Left ventricle myocardium inferior (tissue), 1 donor: ENCODE data around the gene THAP2. TPM values are rescaled to one million over a fixed set of nuclear protein-coding genes. Genes with fewer than 3 reads are reported as not detected.

Experiments used
- DNase-seq: peaks from one replicate; pipeline ENCODE4 v3.0.0-alpha.2; 2020
- H3K27ac ChIP-seq: fragments of 200-600 bp; replicated peaks from 2 replicates; pipeline ENCODE4 v1.8.0; 2021
- H3K27me3 ChIP-seq: fragments of 200-600 bp; 2 replicates; pipeline ENCODE4 v1.8.0; 2021; ENCODE audit warnings: low read depth
- H3K36me3 ChIP-seq: fragments of 200-600 bp; 2 replicates; pipeline ENCODE4 v1.8.0; 2021
- H3K4me1 ChIP-seq: fragments of 200-600 bp; 2 replicates; pipeline ENCODE4 v1.8.0; 2021
- H3K4me3 ChIP-seq: fragments of 200-600 bp; 2 replicates; pipeline ENCODE4 v1.8.0; 2021; ENCODE audit warnings: mild to moderate bottlenecking, moderate library complexity
- H3K9me3 ChIP-seq: fragments of 200-600 bp; replicated peaks from 2 replicates; pipeline ENCODE4 v1.8.0; 2021
- intact Hi-C: fragments of 100-400 bp; cut with micrococcal nuclease; formaldehyde crosslinking; loops from one replicate; pipeline ENCODE4 v1.11.0; 2022
- total RNA-seq: library from RNA; stranded (reverse); fragmentation: NEBNext Ultra II Directional; extraction: Animal tissue kit (Norgen Biotek cat#: 25700); gene quantifications from one replicate; pipeline ENCODE4 v1.2.1, GENCODE V29; 2021
- TF ChIP-seq, protein P1 (sequence below): fragments of 200-600 bp; IDR thresholded peaks from 2 replicates; pipeline ENCODE4 v1.8.0; 2021; ENCODE audit warnings: antibody characterized with exemption, mild to moderate bottlenecking, borderline replicate concordance
- donor health status: DM: no; HTN: yes; CAD: no; lungs with severe emphysema.

The THAP2 gene
- total RNA-seq, 1 donor from 2014 or later = 6.6 TPM

DNA sequence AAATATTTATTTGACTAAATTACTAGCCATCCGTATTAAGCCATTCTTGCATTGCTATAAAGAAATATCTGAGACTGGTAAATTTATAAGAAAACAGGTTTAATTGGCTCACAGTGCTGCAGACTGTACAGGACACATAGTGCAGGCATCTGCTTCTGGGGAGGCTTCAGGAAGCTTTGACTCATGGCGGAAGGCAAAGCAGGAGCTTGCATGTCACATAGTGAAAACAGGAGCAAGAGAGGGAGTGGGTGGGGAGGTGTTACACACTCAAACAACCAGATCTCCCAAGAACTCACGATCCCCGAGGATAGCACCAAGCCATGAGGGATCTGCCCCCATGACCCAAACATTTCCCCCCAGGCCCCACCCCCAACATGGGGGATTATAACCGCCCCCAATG, 63.9 kb downstream of the THAP2 start:
- H3K9me3 ChIP-seq = no peaks in the 10 kb centered on the region
- no peaks in the 10 kb centered on the region for H3K4me1 ChIP-seq
- H3K27ac ChIP-seq = no peak overlapping the region
- no peak for DNase-seq
- no peak overlapping the region for H3K4me3 ChIP-seq
- intact Hi-C loops = no loop called here
- TF ChIP-seq, protein P1, sequence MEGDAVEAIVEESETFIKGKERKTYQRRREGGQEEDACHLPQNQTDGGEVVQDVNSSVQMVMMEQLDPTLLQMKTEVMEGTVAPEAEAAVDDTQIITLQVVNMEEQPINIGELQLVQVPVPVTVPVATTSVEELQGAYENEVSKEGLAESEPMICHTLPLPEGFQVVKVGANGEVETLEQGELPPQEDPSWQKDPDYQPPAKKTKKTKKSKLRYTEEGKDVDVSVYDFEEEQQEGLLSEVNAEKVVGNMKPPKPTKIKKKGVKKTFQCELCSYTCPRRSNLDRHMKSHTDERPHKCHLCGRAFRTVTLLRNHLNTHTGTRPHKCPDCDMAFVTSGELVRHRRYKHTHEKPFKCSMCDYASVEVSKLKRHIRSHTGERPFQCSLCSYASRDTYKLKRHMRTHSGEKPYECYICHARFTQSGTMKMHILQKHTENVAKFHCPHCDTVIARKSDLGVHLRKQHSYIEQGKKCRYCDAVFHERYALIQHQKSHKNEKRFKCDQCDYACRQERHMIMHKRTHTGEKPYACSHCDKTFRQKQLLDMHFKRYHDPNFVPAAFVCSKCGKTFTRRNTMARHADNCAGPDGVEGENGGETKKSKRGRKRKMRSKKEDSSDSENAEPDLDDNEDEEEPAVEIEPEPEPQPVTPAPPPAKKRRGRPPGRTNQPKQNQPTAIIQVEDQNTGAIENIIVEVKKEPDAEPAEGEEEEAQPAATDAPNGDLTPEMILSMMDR = no peak
- H3K27me3 ChIP-seq = no peaks in the 10 kb centered on the region
- H3K36me3 ChIP-seq = no peaks in the 10 kb centered on the region

Other genes with a start within 250 kb of the THAP2 start
- not detected for gene LGR5, start 224.5 kb upstream of the THAP2 start, total RNA-seq
- gene ZFC3H1, start 453 bp upstream of the THAP2 start, total RNA-seq = 18.3 TPM
- 25.1 TPM for gene TMEM19, start 21.8 kb downstream of the THAP2 start, total RNA-seq
- 170 TPM for gene RAB21, start 90.6 kb downstream of the THAP2 start, total RNA-seq
- 28.5 TPM for gene TBC1D15, start 175.5 kb downstream of the THAP2 start, total RNA-seq